ENCODE measurements around the gene MUC20.
"Not testable (repeated sequence)": the region's sequence is repeated elsewhere in the genome, so short reads cannot be mapped to it uniquely, and the experiment has no call there.

MUC20 gene

GRCh38 chr3:195729476-195730251 lies 8.9 kb downstream of the MUC20 start:
- DNase-seq: no peak

- no peak for DNase-seq
Observed at GRCh38 chr3:195731356-195731905, 10.7 kb downstream of the MUC20 start.

- no peak for DNase-seq
Observed at GRCh38 chr3:195732940-195733339, 12.2 kb downstream of the MUC20 start.

GRCh38 chr3:195735036-195735695 lies 14.4 kb downstream of the MUC20 start:
- DNase-seq: no peak

GRCh38 chr3:195736866-195737490 lies 16.2 kb downstream of the MUC20 start:
- no peak for DNase-seq

- not testable (repeated sequence) for DNase-seq
Observed at GRCh38 chr3:195737782-195738181, 17.0 kb downstream of the MUC20 start.

- DNase-seq: no peak
Observed at GRCh38 chr3:195738274-195739044, 17.7 kb downstream of the MUC20 start.

GRCh38 chr3:195739561-195740111 lies 18.9 kb downstream of the MUC20 start:
- DNase-seq: no peak

GRCh38 chr3:195744437-195744836 lies 23.7 kb downstream of the MUC20 start:
- no peak for DNase-seq

- no peak for DNase-seq
Observed at GRCh38 chr3:195746346-195746745, 25.6 kb downstream of the MUC20 start.

GRCh38 chr3:195746751-195747150 lies 26.0 kb downstream of the MUC20 start:
- DNase-seq: no peak

GRCh38 chr3:195748661-195749060 lies 27.9 kb downstream of the MUC20 start:
- DNase-seq: no peak

GRCh38 chr3:195749101-195749500 lies 28.3 kb downstream of the MUC20 start:
- not testable (repeated sequence) for DNase-seq

GRCh38 chr3:195750797-195751520 lies 30.2 kb downstream of the MUC20 start:
- DNase-seq: no peak

- no peak for DNase-seq
Observed at GRCh38 chr3:195751560-195751959, 30.8 kb downstream of the MUC20 start.

GRCh38 chr3:195752066-195752465 lies 31.3 kb downstream of the MUC20 start:
- DNase-seq: no peak

- no peak for DNase-seq
Observed at GRCh38 chr3:195752546-195753331, 32.0 kb downstream of the MUC20 start.

- no peak for DNase-seq
Observed at GRCh38 chr3:195753581-195753980, 32.8 kb downstream of the MUC20 start.

GRCh38 chr3:195754141-195754540 lies 33.4 kb downstream of the MUC20 start:
- no peak for DNase-seq

GRCh38 chr3:195754906-195755305 lies 34.1 kb downstream of the MUC20 start:
- no peak for DNase-seq

- DNase-seq: no peak
Observed at GRCh38 chr3:195755391-195755790, 34.6 kb downstream of the MUC20 start.

Measured in EL (cell line).